ENCODE results near the gene OR2AG2.

DNA sequence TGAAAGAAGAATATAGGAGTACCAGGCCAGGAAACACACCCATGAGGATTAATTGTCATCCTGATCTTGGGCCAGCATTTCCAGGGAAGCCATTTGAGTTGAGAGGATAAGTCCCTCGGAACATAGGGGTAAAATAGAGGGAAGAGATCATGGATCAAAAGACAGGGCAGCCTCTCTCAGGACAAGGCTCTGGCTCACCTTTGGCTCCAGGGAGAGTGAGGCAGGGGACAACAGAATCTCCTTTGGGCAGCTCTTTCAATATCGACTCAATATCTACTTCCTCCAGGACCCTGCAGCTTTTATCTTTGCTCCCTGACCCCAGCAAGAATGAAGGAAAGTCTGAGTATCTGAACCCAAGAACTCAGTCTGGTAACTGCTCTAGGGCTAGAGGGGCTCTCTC is 10.9 kb upstream of the OR2AG2 start, which contains the start of gene OR2AG1:
- TF ChIP-seq POLR2A (IDR thresholded peaks at IDR 0.05): no peak
- no peak for TF ChIP-seq CTCF (IDR thresholded peaks at IDR 0.05)
